BJ (cell line): ENCODE measurements around the gene LEPROT. TPM values are rescaled to one million over a fixed set of nuclear protein-coding genes. Genes with fewer than 3 reads are reported as not detected.
"Not testable (repeated sequence)": the region's sequence is repeated elsewhere in the genome, so short reads cannot be mapped to it uniquely, and the experiment has no call there.

ENCODE experiments used
- CTCF ChIA-PET: fragments of 350-600 bp; formaldehyde crosslinking; extraction: SDS; loops from one replicate; lab custom pipeline; 2021; ENCODE audit warnings: antibody characterized with exemption, inconsistent platforms; lab: Yijun Ruan, JAX
- POLR2A ChIA-PET: fragments of 300-600 bp; sonication (Branson Sonifier 250); formaldehyde crosslinking; extraction: SDS; loops from one replicate; lab custom pipeline; 2021; ENCODE audit warnings: antibody characterized with exemption; lab: Charles Lee
- DNase-seq: peaks from one replicate; pipeline ENCODE4 v3.0.0-alpha.2; 2011; ENCODE audit warnings: low read depth
- H3K27me3 ChIP-seq: 2 replicates; pipeline ENCODE4 v1.6.0; 2011; ENCODE audit warnings: low read length; ENCODE audit not compliant: control insufficient read depth, insufficient read depth
- H3K36me3 ChIP-seq: 2 replicates; pipeline ENCODE4 v1.5.1; 2011; ENCODE audit warnings: low read length; ENCODE audit not compliant: control insufficient read depth, insufficient read depth
- H3K4me3 ChIP-seq: 2 replicates; pipeline ENCODE4 v1.5.1; 2011; ENCODE audit warnings: low read depth, mild to moderate bottlenecking, control low read depth, low read length
- polyA plus RNA-seq: library from polyadenylated mRNA; depleted of rRNA; stranded (reverse); fragments of >200 nt; gene quantifications from 2 replicates; pipeline ENCODE4 v1.2.3, GENCODE V29; 2011
- TF ChIP-seq, protein P1 (sequence below): IDR thresholded peaks from 2 replicates; pipeline ENCODE4 v1.5.1; 2011; ENCODE audit warnings: low read depth, mild to moderate bottlenecking, control low read depth, inconsistent platforms, low read length, moderate library complexity; ENCODE audit not compliant: insufficient read depth

The LEPROT gene
- polyA plus RNA-seq, 1 experiment: 66.2 TPM

DNA sequence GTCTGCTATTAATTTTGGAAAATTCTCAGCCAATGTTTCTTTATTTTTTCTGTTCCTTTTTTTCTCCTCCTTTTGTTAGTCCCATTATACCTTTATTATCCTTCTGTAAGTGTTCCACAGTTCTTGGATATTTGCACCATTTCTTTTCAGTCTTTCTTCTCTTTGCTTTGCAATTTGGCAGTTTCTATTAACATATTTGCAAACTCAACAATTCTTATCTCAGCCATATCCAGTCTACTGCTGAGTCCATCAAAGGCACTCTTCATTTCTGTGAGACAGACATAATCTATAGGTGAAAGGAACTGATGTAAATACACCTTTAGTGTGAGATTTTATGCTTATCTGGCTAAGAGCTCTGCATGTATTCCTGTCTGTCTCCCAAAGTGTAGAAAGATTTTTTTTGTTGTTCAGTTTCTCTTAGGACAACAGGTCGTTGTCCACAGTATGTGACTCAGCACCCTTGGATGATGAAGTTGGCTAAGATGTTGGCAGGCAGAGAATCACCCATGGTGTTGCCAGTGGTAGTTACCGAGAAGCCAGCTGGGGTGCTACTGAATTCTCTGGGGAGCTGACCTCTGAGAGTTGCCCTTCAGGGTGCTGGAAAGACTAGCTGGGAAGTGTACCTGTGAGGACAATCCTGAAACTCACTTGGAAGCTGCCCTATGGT, 38.4 kb downstream of the LEPROT start:
- POLR2A ChIA-PET: no interaction called here
- H3K27me3 ChIP-seq: no peaks in the 10 kb centered on the region
- no peak overlapping the region for H3K4me3 ChIP-seq
- H3K36me3 ChIP-seq: no peaks in the 10 kb centered on the region
- TF ChIP-seq, protein P1, sequence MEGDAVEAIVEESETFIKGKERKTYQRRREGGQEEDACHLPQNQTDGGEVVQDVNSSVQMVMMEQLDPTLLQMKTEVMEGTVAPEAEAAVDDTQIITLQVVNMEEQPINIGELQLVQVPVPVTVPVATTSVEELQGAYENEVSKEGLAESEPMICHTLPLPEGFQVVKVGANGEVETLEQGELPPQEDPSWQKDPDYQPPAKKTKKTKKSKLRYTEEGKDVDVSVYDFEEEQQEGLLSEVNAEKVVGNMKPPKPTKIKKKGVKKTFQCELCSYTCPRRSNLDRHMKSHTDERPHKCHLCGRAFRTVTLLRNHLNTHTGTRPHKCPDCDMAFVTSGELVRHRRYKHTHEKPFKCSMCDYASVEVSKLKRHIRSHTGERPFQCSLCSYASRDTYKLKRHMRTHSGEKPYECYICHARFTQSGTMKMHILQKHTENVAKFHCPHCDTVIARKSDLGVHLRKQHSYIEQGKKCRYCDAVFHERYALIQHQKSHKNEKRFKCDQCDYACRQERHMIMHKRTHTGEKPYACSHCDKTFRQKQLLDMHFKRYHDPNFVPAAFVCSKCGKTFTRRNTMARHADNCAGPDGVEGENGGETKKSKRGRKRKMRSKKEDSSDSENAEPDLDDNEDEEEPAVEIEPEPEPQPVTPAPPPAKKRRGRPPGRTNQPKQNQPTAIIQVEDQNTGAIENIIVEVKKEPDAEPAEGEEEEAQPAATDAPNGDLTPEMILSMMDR: no peak
- CTCF ChIA-PET: interaction anchor here (0.7 to 2.5 kb wide), 24 partner anchors 9 to 250 kb away, joined by 3 to 11 read pairs (median 4); no protein-coding TSS in a partner anchor
- no peak for DNase-seq

DNA sequence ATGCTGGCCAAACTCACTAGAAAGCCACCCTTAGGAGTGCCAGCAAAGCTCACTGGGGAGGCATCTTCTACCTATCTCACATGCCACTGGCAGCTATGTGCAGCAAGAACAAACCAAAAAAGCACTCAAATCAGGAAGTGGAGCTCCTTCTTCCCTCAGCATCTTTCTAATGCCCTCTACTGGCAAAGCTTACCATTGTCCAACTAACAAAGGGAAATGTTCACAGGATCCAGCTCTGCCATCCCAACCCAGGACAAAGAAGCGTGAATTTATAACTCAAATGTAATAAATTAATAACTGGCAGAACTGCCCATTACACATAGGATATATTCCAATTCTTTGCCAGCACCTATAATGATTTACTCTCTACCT, 38.9 kb downstream of the LEPROT start:
- ChIA-PET POLR2A (interaction anchor here (0.6 kb wide), 1 partner anchor 23 kb away, joined by 4 read pairs; no protein-coding TSS in a partner anchor), CTCF (interaction anchor here (0.6 to 2.5 kb wide), 24 partner anchors 9 to 250 kb away, joined by 3 to 11 read pairs (median 4); no protein-coding TSS in a partner anchor)
- TF ChIP-seq, protein P1: peak; percentile 72
- Histone ChIP-seq H3K4me3 (no peak overlapping the region), H3K27me3 (no peaks in the 10 kb centered on the region), H3K36me3 (no peaks in the 10 kb centered on the region)
- DNase-seq: no peak

DNA sequence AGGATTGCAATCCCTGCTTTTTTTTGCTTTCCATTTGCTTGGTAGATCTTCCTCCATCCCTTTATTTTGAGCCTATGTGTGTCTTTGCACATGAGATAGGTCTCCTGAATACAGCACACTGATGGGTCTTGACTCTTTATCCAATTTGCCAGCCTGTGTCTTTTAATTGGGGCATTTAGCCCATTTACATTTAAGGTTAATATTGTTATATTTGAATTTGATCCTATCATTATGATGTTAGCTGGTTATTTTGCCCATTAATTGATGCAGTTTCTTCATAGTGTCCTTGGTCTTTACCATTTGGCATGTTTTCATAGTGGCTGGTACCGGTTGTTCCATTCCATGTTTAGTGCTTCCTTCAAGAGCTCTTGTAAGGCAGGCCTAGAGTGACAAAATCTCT, 45.4 kb downstream of the LEPROT start:
- DNase-seq, H3K36me3 ChIP-seq, H3K4me3 ChIP-seq, CTCF ChIA-PET, H3K27me3 ChIP-seq, POLR2A ChIA-PET: not testable (repeated sequence)

DNA sequence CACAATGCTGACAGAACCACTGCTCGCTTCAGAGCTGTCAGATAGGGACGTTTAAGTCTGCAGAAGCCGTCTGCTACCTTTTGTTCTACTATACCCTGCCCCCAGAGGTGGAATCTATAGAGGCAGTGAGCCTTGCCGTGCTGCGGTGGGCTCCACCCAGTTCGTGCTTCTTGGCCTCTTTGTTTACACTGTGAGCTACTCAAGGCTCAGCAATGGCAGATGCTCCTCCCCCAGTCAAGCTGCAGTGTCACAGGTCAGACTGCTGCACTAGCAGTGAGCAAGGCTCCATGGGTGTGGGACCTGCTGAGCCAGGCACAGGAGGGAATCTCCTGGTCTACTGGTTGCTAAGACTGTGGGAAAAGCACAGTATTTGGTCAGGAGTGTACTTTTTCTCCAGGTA, 47.1 kb downstream of the LEPROT start:
- TF ChIP-seq, protein P1: no peak
- H3K4me3 ChIP-seq: no peak overlapping the region
- H3K27me3 ChIP-seq: no peaks in the 10 kb centered on the region
- CTCF ChIA-PET: interaction anchor here (0.5 to 1.7 kb wide), 3 partner anchors 8 to 1063 kb away, joined by 3 to 4 read pairs (median 3); no protein-coding TSS in a partner anchor
- no peak for DNase-seq
- POLR2A ChIA-PET: no interaction called here
- no peaks in the 10 kb centered on the region for H3K36me3 ChIP-seq

DNA sequence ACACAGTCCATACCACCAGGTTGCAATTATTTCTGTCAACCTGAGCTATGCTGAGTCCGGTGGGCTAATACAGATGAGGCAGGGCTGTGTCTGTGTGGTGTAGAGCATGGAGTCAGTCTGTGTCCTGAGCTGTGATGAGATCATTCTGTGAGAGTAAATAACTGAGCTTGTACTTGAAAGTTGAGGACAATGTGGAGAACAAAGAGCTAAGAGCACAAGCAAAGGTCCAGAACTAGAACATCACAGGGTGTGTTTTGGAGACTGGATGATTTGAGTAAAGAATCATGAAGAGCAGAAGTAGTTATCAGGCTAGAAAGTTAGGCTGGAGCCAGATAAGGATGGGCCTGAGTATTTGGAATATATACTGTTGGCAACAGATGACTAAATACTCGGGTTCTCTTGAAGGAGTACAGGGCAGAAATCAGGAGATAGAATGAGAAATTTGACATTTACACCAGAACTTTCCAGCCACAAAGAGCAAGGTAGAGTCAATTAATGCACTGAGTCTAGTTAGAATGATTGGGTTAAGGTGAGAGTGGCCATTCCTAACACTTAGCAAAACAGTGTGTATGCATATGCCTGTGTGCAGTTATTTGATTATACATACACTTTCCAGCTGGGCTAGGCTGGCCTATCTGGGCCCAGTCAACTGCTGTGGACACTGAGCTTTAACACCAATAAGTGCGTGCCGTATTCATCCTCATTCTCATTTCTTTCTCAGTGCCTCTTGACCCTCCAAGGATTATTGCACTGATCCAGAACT, 48.8 kb downstream of the LEPROT start:
- no peak overlapping the region for H3K4me3 ChIP-seq
- TF ChIP-seq, protein P1: no peak
- ChIA-PET CTCF (interaction anchor here (1.5 kb wide), 1 partner anchor 21 kb away, joined by 3 read pairs; no protein-coding TSS in a partner anchor), POLR2A (no interaction called here)
- H3K27me3 ChIP-seq: no peaks in the 10 kb centered on the region
- H3K36me3 ChIP-seq: no peaks in the 10 kb centered on the region
- DNase-seq: no peak
